GM19395 (cell line): ENCODE measurements around the gene CAMSAP3.
"Not testable (repeated sequence)": the region's sequence is repeated elsewhere in the genome, so short reads cannot be mapped to it uniquely, and the experiment has no call there.

Experiments used
- ATAC-seq: cut with Tn5 transposase; IDR thresholded peaks from one replicate; pipeline ENCODE4 v1.9.1; 2021; ENCODE audit warnings: mild to moderate bottlenecking, moderate library complexity; ENCODE audit not compliant: unreplicated experiment

Gene CAMSAP3

GRCh38 chr19:7631577-7631976 lies 35.9 kb downstream of the CAMSAP3 start:
- no peak for ATAC-seq

GRCh38 chr19:7632340-7633203 lies 36.9 kb downstream of the CAMSAP3 start:
- ATAC-seq = no peak

DNA sequence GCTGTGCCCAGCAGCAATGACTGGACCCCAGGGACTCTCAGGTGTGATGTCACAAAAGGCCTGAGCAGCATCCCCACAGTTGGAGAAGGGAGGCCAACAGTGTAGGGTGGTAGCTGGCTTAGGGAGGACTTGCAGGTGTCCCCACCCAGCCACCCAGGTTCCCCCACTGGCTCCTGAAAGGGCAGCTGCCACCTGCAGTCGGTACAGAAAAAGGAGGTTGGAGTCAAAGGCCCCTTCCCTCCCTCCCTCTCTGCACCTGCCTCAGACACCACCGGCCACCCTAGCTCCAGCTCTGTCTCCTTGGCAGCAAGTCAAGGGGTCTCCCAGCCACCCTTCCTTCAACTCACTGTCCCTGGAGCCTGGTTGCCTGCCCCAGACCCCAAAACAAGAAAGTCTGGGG lies 38.0 kb downstream of the CAMSAP3 start, which contains the start of gene PCP2:
Gene PCP2, minus strand, starts transcription at position 22 of the 400 bp plus-strand sequence. CDS start 262 bp downstream, outside the sequence.
- ATAC-seq = no peak

DNA sequence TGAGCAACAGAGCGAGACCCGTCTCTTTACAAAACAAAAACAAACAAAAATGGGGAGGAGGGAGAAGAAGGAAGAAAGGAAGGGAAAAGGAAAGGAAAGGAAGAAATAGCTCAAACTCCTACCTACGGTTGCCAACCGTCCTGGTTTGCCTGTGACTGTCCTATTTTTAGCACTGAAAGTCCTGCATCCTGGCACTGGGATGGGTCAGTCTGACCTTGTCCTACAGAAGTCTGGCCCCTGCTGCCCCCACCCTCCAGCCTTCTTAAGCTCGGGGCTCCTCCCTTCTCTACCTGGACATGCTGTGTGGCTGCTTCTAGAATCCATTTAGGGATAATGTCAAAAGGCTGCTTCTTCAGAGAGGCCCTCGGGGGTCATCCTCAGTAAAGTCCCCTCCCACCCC lies 40.0 kb downstream of the CAMSAP3 start:
- ATAC-seq = no peak

- no peak for ATAC-seq
Measured at GRCh38 chr19:7636317-7636690, 40.6 kb downstream of the CAMSAP3 start.

DNA sequence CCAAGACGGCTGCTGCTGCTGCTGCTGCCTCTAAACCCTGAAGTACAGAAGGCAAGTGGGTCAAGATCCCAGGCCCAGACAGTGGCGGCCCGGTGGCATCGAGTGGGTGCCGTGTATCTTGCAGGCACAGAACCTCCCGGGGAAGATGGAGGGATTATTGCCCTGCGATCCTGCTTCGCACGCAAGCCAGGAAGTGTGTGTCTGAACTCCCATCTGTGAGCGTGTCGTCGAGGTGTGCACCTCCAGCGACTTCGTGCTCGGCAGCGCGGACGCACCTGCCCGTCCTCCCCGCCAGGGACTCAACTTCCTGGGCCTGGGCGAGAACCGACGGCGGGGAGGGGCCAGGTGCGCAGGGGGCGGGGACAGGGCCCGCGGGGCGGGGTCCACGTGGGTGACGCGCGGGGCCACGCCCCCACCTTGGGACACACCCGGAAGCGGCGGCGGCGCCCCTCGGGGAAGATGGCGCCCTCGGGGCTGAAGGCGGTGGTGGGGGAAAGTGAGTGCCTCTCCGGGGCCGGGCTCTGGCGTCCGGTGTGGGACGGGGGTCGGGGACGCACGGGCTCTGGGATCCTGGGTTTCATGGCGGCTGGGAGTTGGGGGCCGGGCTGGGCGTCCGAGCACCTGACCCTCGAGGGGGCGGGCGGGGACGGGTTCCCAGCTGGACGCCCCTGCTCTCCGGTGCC lies 41.2 kb downstream of the CAMSAP3 start, which contains the start of gene STXBP2:
Gene STXBP2, plus strand, starts transcription at position 420 of the 683 bp plus-strand sequence. Its CDS starts 40 bp downstream, at position 460.
- ATAC-seq = no peak

DNA sequence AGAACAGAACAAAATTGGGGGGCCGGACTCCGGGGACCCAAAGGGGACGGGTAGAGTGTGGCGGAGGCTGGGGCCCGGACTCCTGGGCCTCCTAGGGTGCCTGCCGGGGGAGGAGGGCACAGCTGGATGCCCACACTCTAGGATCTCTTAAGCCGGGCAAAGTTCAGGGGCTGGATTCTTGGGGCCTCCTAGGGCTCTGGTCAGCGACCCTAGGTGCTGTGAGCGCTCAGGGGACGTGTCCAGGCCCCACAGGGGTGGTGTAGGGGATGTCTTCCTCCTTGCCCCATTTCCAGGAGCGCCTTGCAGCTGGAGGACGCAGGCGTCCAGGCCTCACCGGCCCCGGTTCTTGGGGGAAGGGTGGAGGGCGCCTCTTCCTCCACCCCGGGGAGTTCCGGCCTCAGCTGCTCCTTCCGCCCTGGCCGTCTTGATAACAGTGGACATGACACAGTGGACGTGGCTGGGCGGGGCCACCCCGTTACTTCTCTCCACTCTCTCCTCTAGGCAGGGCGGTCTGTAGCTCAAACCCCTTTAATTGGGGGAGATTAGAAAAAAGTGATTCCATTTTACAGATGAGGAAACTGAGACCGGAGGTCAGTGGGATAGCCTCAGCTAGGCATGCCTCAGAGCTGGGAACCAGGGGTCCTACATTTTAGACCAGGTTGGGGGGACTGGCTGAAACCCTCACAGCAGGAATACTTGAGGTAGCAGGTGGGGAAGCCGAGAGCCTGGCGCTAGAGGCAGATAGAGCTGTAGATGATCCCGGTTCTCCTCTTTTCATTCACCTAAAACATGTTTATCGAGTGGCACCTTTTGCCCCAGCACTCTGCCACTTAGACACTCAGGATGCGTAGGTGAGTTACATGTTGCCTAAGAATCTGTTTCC lies 42.0 kb downstream of the CAMSAP3 start:
- no peak for ATAC-seq

DNA sequence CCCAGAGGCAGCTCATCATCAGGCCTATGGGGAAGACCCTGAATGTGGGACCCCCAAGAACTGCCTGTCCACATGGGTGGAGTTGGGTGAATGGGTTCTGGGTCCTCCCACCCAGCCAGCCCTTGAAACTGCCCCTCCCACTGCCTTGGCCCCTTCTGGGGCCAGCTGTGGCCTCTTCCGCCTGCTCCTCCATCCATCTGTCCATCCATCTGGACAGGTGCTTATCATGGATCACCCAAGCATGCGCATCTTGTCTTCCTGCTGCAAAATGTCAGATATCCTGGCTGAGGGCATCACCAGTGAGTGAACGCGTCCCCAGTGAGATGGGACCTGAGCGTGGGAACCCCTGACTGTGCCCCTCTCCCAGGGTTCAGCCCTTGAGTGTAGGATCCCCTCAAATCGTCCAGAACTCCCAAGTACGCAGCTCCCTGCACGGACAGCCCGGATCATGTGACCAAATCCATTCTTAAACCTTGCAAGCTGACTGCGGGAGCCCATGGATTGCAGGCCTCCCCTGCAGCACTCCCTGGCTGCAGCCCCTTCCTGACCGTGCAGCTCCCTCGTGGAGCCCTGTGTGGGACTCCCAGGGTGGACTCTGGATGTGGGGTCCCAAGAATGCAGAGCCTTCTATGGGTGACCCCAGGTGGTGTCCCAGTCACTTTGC lies 43.3 kb downstream of the CAMSAP3 start:
- no peak for ATAC-seq

GRCh38 chr19:7639863-7640348 lies 44.2 kb downstream of the CAMSAP3 start:
- no peak for ATAC-seq

DNA sequence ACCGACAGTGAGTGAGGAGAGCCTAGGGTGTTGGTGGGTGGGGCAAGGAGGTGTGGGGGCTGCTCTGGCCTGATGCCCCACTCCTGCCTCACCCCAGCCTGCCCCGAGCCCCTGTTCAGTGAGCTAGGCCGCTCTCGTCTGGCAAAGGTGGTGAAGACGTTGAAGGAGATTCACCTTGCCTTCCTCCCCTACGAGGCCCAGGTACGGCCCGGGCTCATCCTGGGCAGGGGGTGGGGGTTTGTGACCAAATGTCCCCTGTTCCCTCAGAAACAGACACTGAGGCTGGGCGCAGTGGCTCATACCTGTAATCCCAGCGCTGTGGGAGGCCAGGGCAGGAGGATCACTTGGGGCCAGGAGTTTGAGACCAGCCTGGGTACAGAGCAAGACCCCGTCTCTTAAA lies 45.1 kb downstream of the CAMSAP3 start:
- no peak for ATAC-seq

- ATAC-seq = no peak
Measured at GRCh38 chr19:7641290-7642276, 45.9 kb downstream of the CAMSAP3 start.

- no peak for ATAC-seq
Measured at GRCh38 chr19:7642295-7643030, 46.8 kb downstream of the CAMSAP3 start.

- ATAC-seq = no peak
Measured at GRCh38 chr19:7643031-7643415, 47.4 kb downstream of the CAMSAP3 start.

DNA sequence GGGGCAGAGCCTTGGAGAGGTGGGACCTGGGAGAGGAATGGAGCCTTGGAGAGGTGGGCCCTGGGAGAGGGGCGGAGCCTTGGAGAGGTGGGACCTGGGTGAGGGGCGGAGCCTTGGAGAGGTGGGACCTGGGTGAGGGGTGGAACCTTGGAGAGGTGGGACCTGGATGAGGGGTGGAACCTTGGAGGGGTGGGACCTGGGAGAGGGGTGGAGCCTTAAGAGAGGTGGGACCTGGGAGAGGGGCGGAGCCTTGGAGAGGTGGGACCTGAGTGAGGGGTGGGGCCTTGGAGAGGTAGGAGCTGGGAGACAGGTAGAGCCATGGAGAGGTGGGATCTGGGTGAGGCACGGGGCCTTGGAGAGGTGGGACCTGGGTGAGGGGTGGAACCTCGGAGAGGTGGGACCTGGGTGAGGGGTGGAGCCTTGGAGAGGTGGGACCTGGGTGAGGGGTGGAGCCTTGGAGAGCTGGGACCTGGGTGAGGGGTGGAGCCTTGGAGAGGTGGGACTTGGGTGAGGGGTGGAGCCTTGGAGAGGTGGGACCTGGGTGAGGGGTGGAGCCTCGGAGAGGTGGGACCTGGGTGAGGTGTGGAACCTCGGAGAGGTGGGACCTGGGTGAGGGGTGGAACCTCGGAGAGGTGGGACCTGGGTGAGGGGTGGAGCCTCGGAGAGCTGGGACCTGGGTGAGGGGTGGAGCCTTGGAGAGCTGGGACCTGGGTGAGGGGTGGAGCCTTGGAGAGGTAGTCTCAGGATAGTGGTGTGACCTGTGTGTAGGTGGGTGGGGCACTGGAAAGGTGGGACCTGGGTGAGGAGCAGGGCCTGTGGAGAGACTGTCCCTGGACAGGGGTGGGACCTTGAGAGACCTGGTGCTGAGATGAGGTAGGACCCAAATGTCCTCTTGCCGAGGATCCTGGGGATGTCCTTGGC lies 48.2 kb downstream of the CAMSAP3 start:
- ATAC-seq = not testable (repeated sequence)

DNA sequence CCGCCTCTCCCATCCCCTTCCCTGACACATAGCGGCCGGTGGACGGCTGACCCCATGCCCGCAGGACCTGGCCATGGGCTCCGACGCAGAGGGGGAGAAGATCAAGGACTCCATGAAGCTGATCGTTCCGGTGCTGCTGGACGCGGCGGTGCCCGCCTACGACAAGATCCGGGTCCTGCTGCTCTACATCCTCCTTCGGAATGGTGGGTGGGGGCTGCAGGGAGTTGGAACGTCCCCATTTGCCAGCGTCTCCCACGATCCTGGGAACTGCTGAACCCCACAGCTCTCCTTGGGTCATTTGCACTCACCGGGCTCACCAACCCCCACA lies 48.9 kb downstream of the CAMSAP3 start:
- no peak for ATAC-seq

DNA sequence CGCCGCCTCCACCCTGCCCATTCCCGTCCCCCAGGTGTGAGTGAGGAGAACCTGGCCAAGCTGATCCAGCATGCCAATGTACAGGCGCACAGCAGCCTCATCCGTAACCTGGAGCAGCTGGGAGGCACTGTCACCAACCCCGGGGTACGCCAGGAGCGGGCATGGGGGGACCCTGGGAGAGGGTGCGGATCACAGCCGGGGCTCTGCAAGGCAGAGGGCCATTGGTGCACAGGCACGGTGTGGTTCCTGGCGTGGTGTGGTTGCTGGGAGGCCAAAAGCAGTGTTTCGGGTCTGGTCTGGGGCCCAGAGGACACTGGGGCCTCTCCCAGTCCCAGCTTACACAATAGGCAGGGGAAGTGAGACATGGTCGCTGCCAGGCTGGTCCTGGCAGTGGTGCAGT lies 49.5 kb downstream of the CAMSAP3 start:
- no peak for ATAC-seq

GRCh38 chr19:7645656-7646425 lies 50.2 kb downstream of the CAMSAP3 start:
- no peak for ATAC-seq
